AG10803 (cell line): ENCODE data around the gene LGALS12.

Experiments
- DNase-seq: peaks from one replicate; pipeline ENCODE4 v3.0.0; 2010; ENCODE audit warnings: low read depth
- H3K4me3 ChIP-seq: 2 replicates; pipeline ENCODE4 v1.5.1; 2011; ENCODE audit warnings: mild to moderate bottlenecking, low read length, control low read depth
- CTCF ChIP-seq: conservative IDR thresholded peaks from 2 replicates; pipeline ENCODE4 v1.5.1; 2011; ENCODE audit warnings: mild to moderate bottlenecking, low read length, control low read depth, inconsistent platforms

Gene LGALS12

GRCh38 chr11:63511048-63511748, 5.3 kb downstream of the LGALS12 start:
- no peak for DNase-seq
- no peak overlapping the region for H3K4me3 ChIP-seq
- TF ChIP-seq CTCF: no peak

- TF ChIP-seq CTCF: no peak
These were observed 6.9 kb downstream of the LGALS12 start for GRCh38 chr11:63512816-63513215.

GRCh38 chr11:63516109-63516508, 10.2 kb downstream of the LGALS12 start:
- TF ChIP-seq CTCF: no peak
- no peak overlapping the region for H3K4me3 ChIP-seq
- DNase-seq: no peak

More at GRCh38 chr11:63512816-63513215, 6.9 kb downstream of the LGALS12 start:
- no peak for DNase-seq
- H3K4me3 ChIP-seq: no peak overlapping the region

GRCh38 chr11:63517156-63517555, 11.3 kb downstream of the LGALS12 start:
- no peak for TF ChIP-seq CTCF
- DNase-seq: no peak

GRCh38 chr11:63518548-63518947, 12.7 kb downstream of the LGALS12 start:
- TF ChIP-seq CTCF: no peak
- peak; percentile 37 for DNase-seq
- H3K4me3 ChIP-seq: no peak overlapping the region

More at GRCh38 chr11:63517156-63517555, 11.3 kb downstream of the LGALS12 start:
- H3K4me3 ChIP-seq: no peak overlapping the region

- no peak for TF ChIP-seq CTCF
- H3K4me3 ChIP-seq: no peak overlapping the region
- DNase-seq: no peak
These were observed 14.8 kb downstream of the LGALS12 start for GRCh38 chr11:63520606-63521170.

GRCh38 chr11:63521896-63522295, 16.0 kb downstream of the LGALS12 start:
- H3K4me3 ChIP-seq: no peak overlapping the region
- no peak for DNase-seq
- no peak for TF ChIP-seq CTCF
